PC-3 (cell line): Measurements from ENCODE around the gene AKAP13. TPM values are rescaled to one million over a fixed set of nuclear protein-coding genes. Genes with fewer than 3 reads are reported as not detected.

ENCODE experiments used
- ATAC-seq: fragments of 200-7000 bp; cut with Tn5 transposase; 2 replicates; pipeline ENCODE4 v1.9.1; 2020; ENCODE audit warnings: mild to moderate bottlenecking, moderate library complexity
- BruUV-seq: library from RNA; stranded (reverse); fragments of 400-500 nt; replicated peaks from 2 replicates; lab custom pipeline; 2021; lab: Mats Ljungman, UMichigan
- CTCF ChIA-PET: fragments of 300-600 bp; sonication (Branson Sonifier 250); formaldehyde crosslinking; loops from one replicate; lab custom pipeline; 2022; ENCODE audit warnings: antibody characterized with exemption; lab: Charles Lee
- POLR2A ChIA-PET: fragments of 300-600 bp; sonication (Branson Sonifier 250); formaldehyde crosslinking; loops from one replicate; lab custom pipeline; 2022; ENCODE audit warnings: antibody characterized with exemption; ENCODE audit not compliant: unreplicated experiment; lab: Charles Lee
- DNase-seq: peaks from one replicate; pipeline ENCODE4 v3.0.0-alpha.2; 2015
- H2AFZ ChIP-seq: fragments of 300-600 bp; sonication (generic); 2 replicates; pipeline ENCODE4 v1.6.0; 2016; ENCODE audit warnings: antibody characterized with exemption, low read length
- H3F3A ChIP-seq: fragments of 300-600 bp; sonication (generic); one replicate; pipeline ENCODE4 v1.6.0; 2017; ENCODE audit warnings: antibody characterized with exemption, low read length, control low read depth, mild to moderate bottlenecking; ENCODE audit not compliant: unreplicated experiment
- H3K27ac ChIP-seq: fragments of 300-600 bp; sonication (generic); 2 replicates; pipeline ENCODE4 v1.5.1; 2016; ENCODE audit warnings: mild to moderate bottlenecking, low read length
- H3K27me3 ChIP-seq: fragments of 300-600 bp; sonication (generic); 2 replicates; pipeline ENCODE4 v1.6.1; 2016; ENCODE audit warnings: low read length, mixed read lengths
- H3K36me3 ChIP-seq: fragments of 300-600 bp; sonication (generic); 2 replicates; pipeline ENCODE4 v1.6.1; 2016; ENCODE audit warnings: low read depth, mixed run types, low read length, mixed read lengths
- H3K4me1 ChIP-seq: fragments of 300-600 bp; sonication (generic); 2 replicates; pipeline ENCODE4 v1.5.1; 2016; ENCODE audit warnings: low read length; ENCODE audit not compliant: insufficient read depth
- H3K4me2 ChIP-seq: fragments of 300-600 bp; sonication (generic); 2 replicates; pipeline ENCODE4 v1.6.0; 2016; ENCODE audit warnings: low read length
- H3K4me3 ChIP-seq: fragments of 300-600 bp; sonication (generic); 2 replicates; pipeline ENCODE4 v1.5.1; 2016; ENCODE audit warnings: mild to moderate bottlenecking, low read length, mixed read lengths
- H3K79me2 ChIP-seq: fragments of 300-600 bp; sonication (generic); 2 replicates; pipeline ENCODE4 v1.6.1; 2017; ENCODE audit warnings: low read length, mixed read lengths
- H3K9ac ChIP-seq: fragments of 300-600 bp; sonication (generic); 2 replicates; pipeline ENCODE4 v1.6.0; 2016; ENCODE audit warnings: mild to moderate bottlenecking, low read length
- H3K9me2 ChIP-seq: fragments of 300-600 bp; sonication (generic); replicated peaks from 2 replicates; pipeline ENCODE4 v1.6.1; 2016; ENCODE audit warnings: mixed run types, low read length, mixed read lengths
- H3K9me3 ChIP-seq: fragments of 300-600 bp; sonication (generic); 2 replicates; pipeline ENCODE4 v1.6.1; 2016; ENCODE audit warnings: low read length, mixed read lengths
- H4K20me1 ChIP-seq: fragments of 300-600 bp; sonication (generic); 2 replicates; pipeline ENCODE4 v1.6.1; 2016; ENCODE audit warnings: low read length, mixed read lengths
- CTCF ChIP-seq: fragments of 300-600 bp; sonication (generic); conservative IDR thresholded peaks from 2 replicates; pipeline ENCODE4 v1.5.1; 2017; ENCODE audit warnings: antibody characterized with exemption, low read depth, mild to moderate bottlenecking, low read length
- EZH2 ChIP-seq: fragments of 300-600 bp; sonication (generic); IDR thresholded peaks from one replicate; pipeline ENCODE4 v1.6.1; 2017; ENCODE audit warnings: antibody characterized with exemption, mild to moderate bottlenecking, low read length; ENCODE audit not compliant: unreplicated experiment
- EZH2phosphoT487 ChIP-seq: fragments of 300-600 bp; sonication (generic); IDR thresholded peaks from 2 replicates; pipeline ENCODE4 v1.6.1; 2018; ENCODE audit warnings: mild to moderate bottlenecking, antibody characterized with exemption, low read length, borderline replicate concordance
- intact Hi-C: fragments of 100-400 bp; cut with micrococcal nuclease; formaldehyde crosslinking; loops from 2 replicates; pipeline ENCODE4 v1.9.0; 2023
- total RNA-seq: library from RNA; depleted of rRNA; stranded (reverse); fragments of >200 nt; gene quantifications from 2 replicates; pipeline ENCODE4 v1.2.3, GENCODE V29; 2014

Gene AKAP13
- total RNA-seq, 1 experiment from 2014 or later = 36.8 TPM

GRCh38 chr15:85750319-85751290 is 370.2 kb downstream of the AKAP13 start:
- Histone ChIP-seq H3K9me3 (no peaks in the 10 kb centered on the region), H3K4me3 (no peak overlapping the region), H3K36me3 (peaks cover 6% of the 10 kb centered on the region), H3K9me2 (no peaks in the 10 kb centered on the region), H2AFZ (no peak overlapping the region), H3K27me3 (no peaks in the 10 kb centered on the region), H3K79me2 (no peaks in the 10 kb centered on the region), H3K27ac (no peak overlapping the region), H4K20me1 (no peaks in the 10 kb centered on the region), H3K4me2 (no peak overlapping the region), H3K9ac (no peak overlapping the region), H3F3A (no peaks in the 10 kb centered on the region), H3K4me1 (no peaks in the 10 kb centered on the region)
- ATAC-seq (no peak), DNase-seq (no peak)
- no peak for TF ChIP-seq EZH2
- no peak for TF ChIP-seq CTCF
- no peak for TF ChIP-seq EZH2phosphoT487
- ChIA-PET POLR2A (no interaction called here), CTCF (no interaction called here)
- intact Hi-C loops = no loop called here
- BruUV-seq = no TSS peak

GRCh38 chr15:85751291-85752123 is 371.1 kb downstream of the AKAP13 start:
- no peak overlapping the region for H3K9ac ChIP-seq
- no peaks in the 10 kb centered on the region for H3F3A ChIP-seq
- H3K36me3 ChIP-seq = peaks cover 4% of the 10 kb centered on the region
- no peak overlapping the region for H2AFZ ChIP-seq
- no peak for ATAC-seq
- no peaks in the 10 kb centered on the region for H3K27me3 ChIP-seq
- no peaks in the 10 kb centered on the region for H3K79me2 ChIP-seq
- no peaks in the 10 kb centered on the region for H4K20me1 ChIP-seq
- no peaks in the 10 kb centered on the region for H3K9me3 ChIP-seq
- intact Hi-C loops = no loop called here
- ChIA-PET CTCF (no interaction called here), POLR2A (no interaction called here)
- H3K9me2 ChIP-seq = no peaks in the 10 kb centered on the region
- no peaks in the 10 kb centered on the region for H3K4me1 ChIP-seq
- H3K4me3 ChIP-seq = no peak overlapping the region
- no peak overlapping the region for H3K4me2 ChIP-seq
- H3K27ac ChIP-seq = no peak overlapping the region
- no peak for DNase-seq
- BruUV-seq = no TSS peak
- TF ChIP-seq CTCF (no peak), EZH2phosphoT487 (no peak), EZH2 (no peak)
